22Rv1 (cell line): ENCODE data around the gene CDC16.

Experiments
- H3K27ac ChIP-seq: fragments of 450-650 bp; 2 replicates; pipeline ENCODE4 v1.5.1; 2017
- CTCF ChIP-seq: fragments of 450-650 bp; IDR thresholded peaks from 2 replicates; pipeline ENCODE4 v1.5.1; 2017; ENCODE audit warnings: mild to moderate bottlenecking
- ZFX ChIP-seq: fragments of 450-650 bp; IDR thresholded peaks from 2 replicates; pipeline ENCODE4 v1.6.1; 2017; ENCODE audit warnings: antibody characterized with exemption, borderline replicate concordance

Gene CDC16

GRCh38 chr13:114303700-114304327, 69.1 kb downstream of the CDC16 start:
- no peak overlapping the region for H3K27ac ChIP-seq
- TF ChIP-seq CTCF, result no peak
- TF ChIP-seq ZFX, result no peak

GRCh38 chr13:114304346-114305034, 69.8 kb downstream of the CDC16 start:
- TF ChIP-seq ZFX (no peak), CTCF (no peak)
- H3K27ac ChIP-seq, result no peak overlapping the region

GRCh38 chr13:114309086-114309485, 74.4 kb downstream of the CDC16 start:
- no peak overlapping the region for H3K27ac ChIP-seq
- TF ChIP-seq ZFX, result no peak
- no peak for TF ChIP-seq CTCF

- no peak overlapping the region for H3K27ac ChIP-seq
- TF ChIP-seq ZFX, result no peak
- TF ChIP-seq CTCF, result no peak
Measured at GRCh38 chr13:114309806-114310410, 75.2 kb downstream of the CDC16 start.

- H3K27ac ChIP-seq, result no peak overlapping the region
- no peak for TF ChIP-seq ZFX
- no peak for TF ChIP-seq CTCF
Measured at GRCh38 chr13:114310956-114311355, 76.3 kb downstream of the CDC16 start.

GRCh38 chr13:114311387-114311786, 76.7 kb downstream of the CDC16 start:
- no peak overlapping the region for H3K27ac ChIP-seq
- TF ChIP-seq ZFX (no peak), CTCF (no peak)

- TF ChIP-seq ZFX (no peak), CTCF (no peak)
- H3K27ac ChIP-seq, result no peak overlapping the region
Measured at GRCh38 chr13:114311908-114312307, 77.2 kb downstream of the CDC16 start.
